H7 (cell line): Measurements from ENCODE around the gene FAM217B. TPM values are rescaled to one million over a fixed set of nuclear protein-coding genes. Genes with fewer than 3 reads are reported as not detected.

Experiments
- DNase-seq: peaks from one replicate; pipeline ENCODE4 v3.0.0; 2012
- H3K27me3 ChIP-seq: 2 replicates; pipeline ENCODE4 v1.6.0; 2011; ENCODE audit warnings: mild to moderate bottlenecking, low read length; ENCODE audit not compliant: control insufficient read depth, insufficient read depth
- H3K36me3 ChIP-seq: replicated peaks from 2 replicates; pipeline ENCODE4 v1.5.1; 2011; ENCODE audit warnings: low read length; ENCODE audit not compliant: control insufficient read depth, insufficient read depth
- H3K4me3 ChIP-seq: 2 replicates; pipeline ENCODE4 v1.5.1; 2011; ENCODE audit warnings: low read depth, mild to moderate bottlenecking, control low read depth, low read length, moderate library complexity; ENCODE audit not compliant: insufficient read depth
- total RNA-seq: library from RNA; depleted of rRNA; stranded (reverse); fragments of >200 nt; shearing (Covaris generic); gene quantifications from 2 replicates; pipeline ENCODE4 v1.2.3, GENCODE V29; 2014

FAM217B gene
- total RNA-seq, 1 experiment from 2014 or later: 5.3 TPM

DNA sequence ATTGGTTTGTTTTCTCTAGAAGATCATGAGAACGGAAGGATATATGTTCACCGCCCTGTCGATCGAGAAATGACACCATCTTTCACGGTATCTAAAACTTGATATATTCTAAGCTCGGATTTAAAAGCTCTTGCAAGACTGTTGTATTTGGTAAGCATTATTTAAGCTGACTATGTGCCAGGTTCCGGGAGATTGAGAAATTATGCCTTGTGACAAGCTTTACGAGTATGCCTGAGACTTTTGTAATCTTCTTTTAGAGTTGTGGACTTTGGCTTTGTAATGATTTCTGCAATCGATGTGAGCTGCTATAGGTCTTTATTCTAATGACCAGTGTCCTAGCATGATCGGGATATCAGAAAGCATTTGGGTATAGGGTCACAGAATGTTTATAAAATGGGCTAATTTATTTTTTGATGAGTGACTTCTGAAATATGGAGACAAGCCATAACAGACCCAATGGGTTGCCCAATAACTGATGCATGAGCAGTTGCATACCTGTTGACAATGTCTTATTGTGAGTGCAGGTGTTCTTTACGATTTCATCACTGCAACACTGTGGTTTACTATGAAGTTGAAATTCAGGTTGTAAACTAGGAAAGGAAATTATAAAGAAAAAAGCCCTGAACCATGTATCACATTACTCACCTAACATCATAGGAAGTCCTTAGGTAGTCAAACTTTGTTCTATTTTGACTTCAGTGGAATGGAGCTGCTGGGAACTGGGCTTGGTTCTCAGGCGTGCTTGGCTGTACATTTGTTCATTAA lies 32.0 kb downstream of the FAM217B start:
- Histone ChIP-seq H3K27me3 (no peaks in the 10 kb centered on the region; the same call in 1 of the 2 replicates), H3K36me3 (no peaks in the 10 kb centered on the region), H3K4me3 (no peak overlapping the region)
- no peak for DNase-seq

- no peak overlapping the region for H3K4me3 ChIP-seq
- H3K27me3 ChIP-seq: no peaks in the 10 kb centered on the region; the same call in 1 of the 2 replicates
- H3K36me3 ChIP-seq: no peaks in the 10 kb centered on the region
- no peak for DNase-seq
Observed at GRCh38 chr20:59976156-59976782, 36.1 kb downstream of the FAM217B start.

GRCh38 chr20:59977086-59977485 lies 36.9 kb downstream of the FAM217B start:
- DNase-seq: no peak
- Histone ChIP-seq H3K27me3 (no peaks in the 10 kb centered on the region), H3K4me3 (no peak overlapping the region), H3K36me3 (no peaks in the 10 kb centered on the region)

GRCh38 chr20:59983076-59983475 lies 42.9 kb downstream of the FAM217B start:
- H3K4me3 ChIP-seq: no peak overlapping the region
- H3K27me3 ChIP-seq: no peaks in the 10 kb centered on the region
- DNase-seq: no peak
- no peaks in the 10 kb centered on the region for H3K36me3 ChIP-seq

DNA sequence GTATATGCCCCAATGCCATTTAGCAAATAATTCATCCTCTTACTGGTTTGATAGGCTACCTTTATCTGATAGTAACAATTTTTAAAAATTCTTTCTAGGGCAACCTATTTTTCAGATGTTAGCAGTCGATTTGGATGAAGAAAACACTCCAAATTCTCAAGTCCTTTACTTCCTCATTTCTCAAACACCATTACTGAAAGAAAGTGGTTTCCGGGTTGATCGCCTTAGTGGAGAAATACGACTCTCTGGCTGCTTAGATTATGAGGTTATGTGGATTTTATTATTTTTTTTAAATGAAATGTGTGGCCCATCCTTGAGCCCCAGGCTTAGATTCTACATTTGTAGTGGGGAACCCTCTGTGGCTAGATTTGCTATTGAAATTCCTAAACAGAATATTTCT lies 44.4 kb downstream of the FAM217B start:
- Histone ChIP-seq H3K36me3 (no peaks in the 10 kb centered on the region), H3K27me3 (no peaks in the 10 kb centered on the region), H3K4me3 (no peak overlapping the region)
- DNase-seq: no peak

DNA sequence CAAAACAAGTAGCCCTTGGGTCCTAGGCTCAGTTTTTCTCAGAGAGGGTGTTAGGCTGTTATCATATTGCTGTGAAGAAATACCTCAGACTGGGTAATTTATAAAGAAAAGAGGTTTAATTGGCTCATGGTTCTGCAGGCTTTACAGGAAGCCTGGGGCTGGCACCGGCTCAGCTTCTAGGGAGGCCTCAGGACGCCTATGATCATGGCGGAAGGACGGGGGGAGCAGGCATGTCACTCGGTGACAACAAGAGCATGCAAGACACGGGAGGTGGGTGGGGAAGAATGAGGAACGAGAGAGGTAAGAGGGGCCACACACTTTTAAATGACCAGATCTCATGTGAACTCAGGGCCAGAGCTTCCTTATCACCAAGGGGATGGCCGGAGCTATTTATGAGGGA lies 45.0 kb downstream of the FAM217B start:
- DNase-seq: no peak
- H3K36me3 ChIP-seq: no peaks in the 10 kb centered on the region
- H3K4me3 ChIP-seq: no peak overlapping the region
- no peaks in the 10 kb centered on the region for H3K27me3 ChIP-seq

GRCh38 chr20:59985864-59986263 lies 45.7 kb downstream of the FAM217B start:
- Histone ChIP-seq H3K36me3 (no peaks in the 10 kb centered on the region), H3K4me3 (no peak overlapping the region), H3K27me3 (no peaks in the 10 kb centered on the region)
- DNase-seq: peak; percentile 37

- DNase-seq: no peak
- no peaks in the 10 kb centered on the region for H3K27me3 ChIP-seq
- no peak overlapping the region for H3K4me3 ChIP-seq
- no peaks in the 10 kb centered on the region for H3K36me3 ChIP-seq
Observed at GRCh38 chr20:59987135-59987534, 46.9 kb downstream of the FAM217B start.

- DNase-seq: no peak
- no peaks in the 10 kb centered on the region for H3K36me3 ChIP-seq
- H3K4me3 ChIP-seq: no peak overlapping the region
- no peaks in the 10 kb centered on the region for H3K27me3 ChIP-seq
Observed at GRCh38 chr20:59988141-59988540, 48.0 kb downstream of the FAM217B start.

- no peaks in the 10 kb centered on the region for H3K27me3 ChIP-seq
- H3K36me3 ChIP-seq: no peaks in the 10 kb centered on the region
- no peak overlapping the region for H3K4me3 ChIP-seq
- DNase-seq: no peak
Observed at GRCh38 chr20:59992526-59993084, 52.4 kb downstream of the FAM217B start.

- H3K27me3 ChIP-seq: no peaks in the 10 kb centered on the region
- H3K4me3 ChIP-seq: peak overlapping the region; percentile 42
- no peaks in the 10 kb centered on the region for H3K36me3 ChIP-seq
- DNase-seq: peak; percentile 46
Observed at GRCh38 chr20:59993736-59994430, 53.7 kb downstream of the FAM217B start.

DNA sequence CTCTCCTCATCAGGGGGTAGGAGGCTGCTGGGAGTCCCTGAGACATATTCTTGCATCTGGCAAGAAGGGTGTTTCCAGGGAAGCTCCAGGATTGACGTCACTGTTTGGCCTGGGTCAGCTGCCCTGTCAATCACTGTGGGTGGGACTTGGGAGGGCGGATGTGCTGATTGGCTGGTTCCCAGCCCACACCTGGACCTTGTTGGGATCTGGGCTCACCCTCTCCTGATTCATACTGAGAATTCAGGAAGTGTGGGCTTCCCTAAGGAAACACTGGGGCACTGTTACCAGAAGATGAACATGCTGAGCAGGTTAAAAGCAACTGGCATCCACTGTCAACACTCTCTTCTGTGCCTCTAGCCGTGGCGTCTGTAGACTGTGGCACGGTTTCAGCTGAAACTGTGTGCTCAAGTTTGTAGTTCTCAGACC lies 54.5 kb downstream of the FAM217B start:
- Histone ChIP-seq H3K4me3 (peak overlapping the region; percentile 42), H3K36me3 (no peaks in the 10 kb centered on the region), H3K27me3 (no peaks in the 10 kb centered on the region)
- peak; percentile 90 for DNase-seq

- no peaks in the 10 kb centered on the region for H3K36me3 ChIP-seq
- no peaks in the 10 kb centered on the region for H3K27me3 ChIP-seq
- DNase-seq: no peak
- no peak overlapping the region for H3K4me3 ChIP-seq
Observed at GRCh38 chr20:59996108-59996507, 55.9 kb downstream of the FAM217B start.

- H3K4me3 ChIP-seq: no peak overlapping the region
- no peak for DNase-seq
- H3K36me3 ChIP-seq: no peaks in the 10 kb centered on the region
- H3K27me3 ChIP-seq: no peaks in the 10 kb centered on the region
Observed at GRCh38 chr20:59997896-59998295, 57.7 kb downstream of the FAM217B start.
